ENCODE data around the gene RNF224. TPM values are rescaled to one million over a fixed set of nuclear protein-coding genes. Genes with fewer than 3 reads are reported as not detected.

The RNF224 gene
- polyA plus RNA-seq, 3 donors, result not detected

- DNase-seq, result no peak
- Histone ChIP-seq H3K79me2 (ENCODE audit: insufficient read depth, low read length) (peaks cover 29% of the 10 kb centered on the region), H3K27me3 (ENCODE audit: control insufficient read depth in 2 of 2, insufficient read depth in 2 of 2, low read length in 2 of 2) (no peaks in the 10 kb centered on the region), H3K27ac (ENCODE audit: low read depth in 1 of 2, low read length in 2 of 2) (no peak overlapping the region), H3K4me2 (replicated peaks; ENCODE audit: extremely low read depth, low read length, poor library complexity, severe bottlenecking) (no peak overlapping the region), H2AFZ (ENCODE audit: insufficient read depth, low read depth, low read length, poor library complexity, severe bottlenecking) (no peak overlapping the region), H3K9ac (ENCODE audit: insufficient read depth, low read length, poor library complexity, severe bottlenecking) (no peak overlapping the region), H3K4me1 (ENCODE audit: control insufficient read depth in 1 of 2, insufficient read depth in 2 of 2, low read length in 2 of 2) (peaks cover 20 to 25% of the 10 kb centered on the region in 2 donors), H3K4me3 (replicated peaks in 1 of 3; ENCODE audit: low read depth in 2 of 3, low read length in 3 of 3) (no peak overlapping the region), H4K20me1 (ENCODE audit: insufficient read depth, low read length) (peaks cover 31% of the 10 kb centered on the region), H3K9me3 (replicated peaks in 1 of 2; ENCODE audit: control insufficient read depth in 1 of 2, insufficient read depth in 1 of 2, low read length in 2 of 2) (no peaks in the 10 kb centered on the region), H3K36me3 (replicated peaks in 1 of 2; ENCODE audit: control insufficient read depth in 1 of 2, insufficient read depth in 2 of 2, low read length in 2 of 2) (peaks cover 17 to 23% of the 10 kb centered on the region in 2 donors)
- Mint-ChIP-seq H3K4me3 (no peak overlapping the region), H3K27ac (no peak overlapping the region), H3K36me3 (peaks cover 6 to 32% of the 10 kb centered on the region in 2 donors), H3K4me1 (peaks cover 22% of the 10 kb centered on the region), H3K9me3 (peaks cover 0 to 2% (median 0%) of the 10 kb centered on the region in 7 donors), H3K27me3 (ENCODE audit: low read depth in 3 of 3) (no peaks in the 10 kb centered on the region)
- intact Hi-C loops (cut with micrococcal nuclease), result no loop called here
- WGBS (ENCODE audit: insufficient coverage), result 85% methylated on average over 9 of the region's 10 CpGs
- TF ChIP-seq CTCF (IDR thresholded peaks at IDR 0.05), result no peak
Measured at GRCh38 chr9:137192448-137192780, 34.9 kb upstream of the RNF224 start.

- no peaks in the 10 kb centered on the region for H3K27me3 Mint-ChIP-seq (ENCODE audit: low read depth in 3 of 3)
- no peak overlapping the region for H3K27ac ChIP-seq (ENCODE audit: low read depth in 1 of 2, low read length in 2 of 2)
- peaks cover 28% of the 10 kb centered on the region for H3K79me2 ChIP-seq (ENCODE audit: insufficient read depth, low read length)
- H3K4me1 ChIP-seq (ENCODE audit: control insufficient read depth in 1 of 2, insufficient read depth in 2 of 2, low read length in 2 of 2), result peaks cover 18 to 24% of the 10 kb centered on the region in 2 donors
- peaks cover 17 to 23% of the 10 kb centered on the region in 2 donors for H3K36me3 ChIP-seq (replicated peaks in 1 of 2; ENCODE audit: control insufficient read depth in 1 of 2, insufficient read depth in 2 of 2, low read length in 2 of 2)
- no peak for TF ChIP-seq CTCF (IDR thresholded peaks at IDR 0.05)
- H3K4me3 ChIP-seq (replicated peaks in 1 of 3; ENCODE audit: low read depth in 2 of 3, low read length in 3 of 3), result no peak overlapping the region
- no peak overlapping the region for H3K27ac Mint-ChIP-seq
- no peak overlapping the region for H3K4me2 ChIP-seq (replicated peaks; ENCODE audit: extremely low read depth, low read length, poor library complexity, severe bottlenecking)
- WGBS (ENCODE audit: insufficient coverage), result 100% methylated on average over 2 of the region's 2 CpGs
- peaks cover 6 to 30% of the 10 kb centered on the region in 2 donors for H3K36me3 Mint-ChIP-seq
- H4K20me1 ChIP-seq (ENCODE audit: insufficient read depth, low read length), result peaks cover 32% of the 10 kb centered on the region
- H3K4me3 Mint-ChIP-seq, result no peak overlapping the region
- intact Hi-C loops (cut with micrococcal nuclease), result no loop called here
- peaks cover 19% of the 10 kb centered on the region for H3K4me1 Mint-ChIP-seq
- no peaks in the 10 kb centered on the region for H3K9me3 ChIP-seq (replicated peaks in 1 of 2; ENCODE audit: control insufficient read depth in 1 of 2, insufficient read depth in 1 of 2, low read length in 2 of 2)
- H3K9ac ChIP-seq (ENCODE audit: insufficient read depth, low read length, poor library complexity, severe bottlenecking), result no peak overlapping the region
- H3K27me3 ChIP-seq (ENCODE audit: control insufficient read depth in 2 of 2, insufficient read depth in 2 of 2, low read length in 2 of 2), result no peaks in the 10 kb centered on the region
- no peak overlapping the region for H2AFZ ChIP-seq (ENCODE audit: insufficient read depth, low read depth, low read length, poor library complexity, severe bottlenecking)
- DNase-seq, result no peak
- H3K9me3 Mint-ChIP-seq, result peaks cover 0 to 2% (median 0%) of the 10 kb centered on the region in 7 donors
Measured at GRCh38 chr9:137192859-137193258, 34.4 kb upstream of the RNF224 start.
